Gastroesophageal sphincter (tissue), 3 donors: ENCODE results near the gene LHFPL3.

Source experiments
- CTCF ChIP-seq, 4 experiments: fragments of 200-600 bp in 2 of 4; fragments of 450-650 bp in 2 of 4; sonication (generic) in 1 of 4; IDR thresholded peaks; one replicate each; pipeline ENCODE4 v1.5.1; 2017 to 2019; ENCODE audit warnings: antibody characterized with exemption in 4 of 4, mild to moderate bottlenecking in 2 of 4, moderate library complexity in 2 of 4
- POLR2A ChIP-seq, 2 donors: fragments of 450-650 bp; IDR thresholded peaks; one replicate each; pipeline ENCODE4 v1.6.1; 2017; ENCODE audit warnings: antibody characterized with exemption in 2 of 2, mild to moderate bottlenecking in 2 of 2, moderate library complexity in 1 of 2

- TF ChIP-seq POLR2A (IDR thresholded peaks at IDR 0.05) (no peak), CTCF (IDR thresholded peaks at IDR 0.05) (no peak)
Observed at GRCh38 chr7:104299777-104300176, 28.6 kb upstream of the LHFPL3 start.
